Islet of Langerhans (tissue), 1 donor: ENCODE data around the gene STK40.

ENCODE experiments used
- FAIRE-seq: peaks from one replicate; lab custom pipeline; 2011; peaks lifted over from hg19 to GRCh38; lab: Jason Lieb, UNC

Gene STK40

GRCh38 chr1:36398370-36398977 lies 12.8 kb upstream of the STK40 start:
- no peak for FAIRE-seq

GRCh38 chr1:36397378-36398230 lies 11.9 kb upstream of the STK40 start, which contains the start of gene LSM10:
Gene LSM10 (minus strand): TSS chr1:36397908. CDS start chr1:36394129, 3,779 bp downstream.
- FAIRE-seq = no peak

- FAIRE-seq = no peak
Observed at GRCh38 chr1:36397083-36397377, 11.3 kb upstream of the STK40 start.

GRCh38 chr1:36396359-36396758 lies 10.6 kb upstream of the STK40 start:
- no peak for FAIRE-seq

GRCh38 chr1:36393686-36394085 lies 8.0 kb upstream of the STK40 start:
- no peak for FAIRE-seq

- FAIRE-seq = no peak
Observed at GRCh38 chr1:36392836-36393235, 7.1 kb upstream of the STK40 start.

- no peak for FAIRE-seq
Observed at GRCh38 chr1:36391271-36391670, 5.5 kb upstream of the STK40 start.

- no peak for FAIRE-seq
Observed at GRCh38 chr1:36390411-36390810, 4.7 kb upstream of the STK40 start.

GRCh38 chr1:36389999-36390398 lies 4.3 kb upstream of the STK40 start:
- no peak for FAIRE-seq

GRCh38 chr1:36389261-36389660 lies 3.5 kb upstream of the STK40 start:
- FAIRE-seq = no peak

GRCh38 chr1:36387141-36387949 lies 1.6 kb upstream of the STK40 start:
- FAIRE-seq = no peak

- FAIRE-seq = peak; percentile 65
Observed at GRCh38 chr1:36386265-36387140, 779 bp upstream of the STK40 start.

GRCh38 chr1:36384542-36385409 lies 948 bp downstream of the STK40 start:
- no peak for FAIRE-seq

- FAIRE-seq = no peak
Observed at GRCh38 chr1:36383240-36383639, 2.5 kb downstream of the STK40 start.

GRCh38 chr1:36382669-36383068 lies 3.1 kb downstream of the STK40 start:
- FAIRE-seq = no peak

- FAIRE-seq = no peak
Observed at GRCh38 chr1:36382231-36382630, 3.5 kb downstream of the STK40 start.

GRCh38 chr1:36381405-36381804 lies 4.3 kb downstream of the STK40 start:
- no peak for FAIRE-seq

- no peak for FAIRE-seq
Observed at GRCh38 chr1:36380782-36381181, 4.9 kb downstream of the STK40 start.

GRCh38 chr1:36380143-36380619 lies 5.5 kb downstream of the STK40 start:
- FAIRE-seq = no peak

- no peak for FAIRE-seq
Observed at GRCh38 chr1:36377791-36378492, 7.8 kb downstream of the STK40 start.
